Heart left ventricle (tissue), 16 donors: ENCODE measurements around the gene E4F1. TPM values are rescaled to one million over a fixed set of nuclear protein-coding genes. Genes with fewer than 3 reads are reported as not detected.

Experiments used
- ATAC-seq, 4 donors: fragments of 200-7000 bp; cut with Tn5 transposase; one replicate each; pipeline ENCODE4 v1.9.1; 2020 to 2022; ENCODE audit warnings: moderate library complexity in 4 of 4, mild to moderate bottlenecking in 3 of 4, moderate number of reproducible peaks in 1 of 4
- DNase-seq, 5 donors: peaks; one replicate each; pipeline ENCODE4 v3.0.0-alpha.2; 2020
- H3K27ac ChIP-seq, 12 donors: fragments of 200-600 bp; sonication (generic) in 4 of 12; one replicate each; pipeline versions ENCODE4 v1.5.0 to v1.8.0; 2016 to 2022; ENCODE audit warnings: mild to moderate bottlenecking in 2 of 12
- H3K27me3 ChIP-seq, 9 donors: fragments of 200-600 bp; sonication (generic) in 2 of 9; one replicate each; pipeline versions ENCODE4 v1.5.1 to v1.8.0; 2016 to 2022; ENCODE audit warnings: mild to moderate bottlenecking in 3 of 9
- H3K36me3 ChIP-seq, 9 donors: fragments of 200-600 bp; sonication (generic) in 2 of 9; one replicate each; pipeline versions ENCODE4 v1.5.0 to v1.8.0; 2018 to 2022; ENCODE audit warnings: mild to moderate bottlenecking in 2 of 9
- H3K4me1 ChIP-seq, 12 donors: fragments of 200-600 bp; sonication (generic) in 4 of 12; one replicate each; pipeline versions ENCODE4 v1.5.0 to v1.8.0; 2016 to 2022; ENCODE audit warnings: mild to moderate bottlenecking in 3 of 12
- H3K4me3 ChIP-seq, 12 donors: fragments of 200-600 bp; sonication (generic) in 4 of 12; one replicate each; pipeline versions ENCODE4 v1.5.0 to v1.8.0; 2017 to 2022; ENCODE audit warnings: mild to moderate bottlenecking in 9 of 12, moderate library complexity in 4 of 12
- H3K9me3 ChIP-seq, 12 donors: fragments of 200-600 bp; sonication (generic) in 4 of 12; one replicate each; pipeline versions ENCODE4 v1.5.0 to v1.8.0; 2016 to 2022; ENCODE audit warnings: mild to moderate bottlenecking in 1 of 12
- CTCF ChIP-seq, 12 donors: fragments of 200-600 bp; sonication (generic) in 4 of 12; IDR thresholded peaks; one replicate each; pipeline versions ENCODE4 v1.5.0 to v1.8.0; 2018 to 2022; ENCODE audit warnings: antibody characterized with exemption in 12 of 12, mild to moderate bottlenecking in 5 of 12
- POLR2A ChIP-seq, 2 donors: fragments of 450-650 bp; IDR thresholded peaks; one replicate each; pipeline ENCODE4 v1.6.1; 2017; ENCODE audit warnings: antibody characterized with exemption in 2 of 2, mild to moderate bottlenecking in 2 of 2, moderate library complexity in 2 of 2
- WGBS, 4 donors: extraction: QIAGEN DNeasy Blood & Tissue Kit in 2 of 4; methylation state at CpG; one replicate each; pipeline versions ENCODE4 v1.1.5 to v1.1.7; 2013 to 2018; 5-methylcytosine and 5-hydroxymethylcytosine counted together
- intact Hi-C, 10 donors: fragments of 100-400 bp; cut with DNase I; formaldehyde crosslinking; loops; one replicate each; pipeline versions ENCODE4 v1.11.1 to v1.14.2; 2022
- polyA plus RNA-seq, 2 donors: library from polyadenylated mRNA; stranded (reverse); fragments of 200-250 nt; gene quantifications; one replicate each; pipeline ENCODE4 v1.2.3, GENCODE V29; 2013
- total RNA-seq, 9 donors: library from RNA; depleted of rRNA in 2 of 9; stranded (reverse); fragments of >200 nt in 2 of 9; fragmentation: NEBNext Ultra II Directional in 3 of 9; extraction: Animal tissue kit (Norgen Biotek cat#: 25700) in 3 of 9; gene quantifications; one replicate each; pipeline versions ENCODE4 v1.1.0 to v1.2.4, GENCODE V29; 2016 to 2023
- donor health status: ischemic (EF 13 %, LVEDD 7.1; RV severe dilation, severe dysfunction).
- donor health status: healthy with polysubstance abuse.
- donor health status: DM: no; HTN: yes; CAD: no.
- donor health status: DM: no; HTN: no; CAD: no.
- donor health status: ischemic (EF 25% LVEDD 6.9; RV normal size, moderate dysfunction).
- donor health status: ischemic (EF 25% LVEDD 5.7; RV mildly dilated, moderate dysfunction).
- donor health status: healthy.
- donor health status: DM: yes; HTN: yes; CAD: no.
- donor health status: ischemic (EF 35%, LVEDD 5.7; RV mildly dilated, moderate dysfunction).
- donor health status: nonischemic (EF 11% LVEDD 7.7; RV severe dilation, severe dysfunction).
- donor health status: DM: yes; HTN: yes; CAD: no.
- donor health status: PGD.
- donor health status: ischemic (EF 29% LVEDD 5.4; RV normal size, mild dysfunction).
- donor health status: nonischemic (EF 23%, LVEDD 6.1; RV moderate dilation, normal function).

The E4F1 gene
- total and polyA plus RNA-seq, 11 donors, result 8.4 to 27.3 (median 12.7) TPM

DNA sequence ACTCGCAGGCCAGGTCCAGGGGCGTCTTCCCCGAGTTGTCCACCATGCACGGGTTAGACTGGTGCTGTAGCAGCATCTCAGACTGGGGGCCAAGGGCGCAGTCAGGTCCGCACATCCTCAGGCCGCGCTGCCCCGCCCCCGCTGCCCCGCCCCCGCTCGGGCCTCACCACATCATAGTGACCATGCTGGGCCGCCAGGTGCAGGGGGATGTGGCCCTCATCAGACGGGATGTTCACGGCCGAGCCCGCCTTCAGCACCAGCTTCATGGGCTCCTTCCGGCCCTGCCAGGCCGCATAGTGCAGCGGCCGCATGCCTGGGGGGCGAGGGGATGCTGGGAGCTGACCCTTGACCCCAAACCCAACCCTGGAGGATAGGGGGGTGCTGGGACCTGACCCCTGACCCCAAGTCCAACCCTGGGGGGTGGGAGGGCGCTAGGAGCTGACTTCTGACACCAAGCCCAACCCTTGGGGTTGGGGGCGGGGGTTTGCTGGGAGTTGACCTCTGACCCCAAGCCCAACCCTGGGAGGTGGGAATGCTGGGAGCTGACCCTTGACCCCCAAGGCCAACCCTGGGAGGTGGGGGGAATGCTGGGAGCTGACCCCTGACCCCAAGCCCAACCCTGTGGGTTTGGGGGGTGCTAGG is 34.0 kb upstream of the E4F1 start:
- no peaks in the 10 kb centered on the region for H3K36me3 ChIP-seq
- no peak for DNase-seq
- peaks cover 0 to 6% (median 0%) of the 10 kb centered on the region in 12 donors for H3K4me1 ChIP-seq
- no peak overlapping the region for H3K27ac ChIP-seq
- WGBS, 4 donors, result 90 to 97% (median 92%) methylated on average over 14 to 25 of the region's 25 CpGs
- intact Hi-C loops, result no loop called here
- peaks cover 0 to 8% (median 0%) of the 10 kb centered on the region in 9 donors for H3K27me3 ChIP-seq
- ATAC-seq, result no peak
- TF ChIP-seq CTCF (IDR thresholded peaks at IDR 0.05) (no peak), POLR2A (IDR thresholded peaks at IDR 0.05) (no peak)
- no peaks in the 10 kb centered on the region for H3K9me3 ChIP-seq
- no peak overlapping the region for H3K4me3 ChIP-seq

DNA sequence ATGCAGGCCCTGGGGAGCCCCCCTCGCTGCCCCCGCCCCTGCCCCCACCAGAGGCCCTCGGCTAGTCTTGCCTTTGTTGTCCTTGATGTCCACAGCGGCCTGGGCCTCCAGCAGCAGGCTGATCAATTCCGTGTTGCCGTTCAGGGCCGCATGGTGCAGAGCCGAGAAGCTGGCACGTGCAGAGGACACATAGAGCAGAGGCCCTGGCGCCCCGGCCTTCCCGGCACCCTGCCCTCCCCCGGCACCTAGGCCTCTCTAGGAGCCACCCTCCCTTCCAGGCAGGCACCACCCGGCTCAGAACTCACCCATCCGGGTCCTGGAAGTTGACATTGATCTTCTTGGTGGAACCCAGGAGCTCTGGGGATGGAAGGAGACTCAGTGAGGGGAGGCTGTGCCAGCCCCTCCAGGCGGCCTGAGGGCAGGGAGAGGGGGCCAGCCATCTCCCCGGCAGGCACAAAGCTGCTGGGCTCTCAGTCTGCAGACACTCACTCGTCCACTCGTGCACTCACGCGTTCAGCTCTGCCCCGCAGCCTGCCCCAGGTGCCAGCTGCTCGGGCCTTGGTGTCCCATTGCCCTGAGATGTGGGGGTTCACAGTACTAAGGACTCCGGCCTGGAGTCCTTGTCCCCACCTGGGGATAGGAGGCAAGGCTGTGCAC is 33.3 kb upstream of the E4F1 start:
- no peak for TF ChIP-seq CTCF (IDR thresholded peaks at IDR 0.05)
- TF ChIP-seq POLR2A (IDR thresholded peaks at IDR 0.05), result no peak
- Histone ChIP-seq H3K4me3 (no peak overlapping the region), H3K36me3 (no peaks in the 10 kb centered on the region), H3K27me3 (peaks cover 0 to 15% (median 7%) of the 10 kb centered on the region in 9 donors), H3K27ac (no peak overlapping the region), H3K4me1 (peaks cover 0 to 8% (median 0%) of the 10 kb centered on the region in 12 donors), H3K9me3 (no peaks in the 10 kb centered on the region)
- WGBS, 4 donors, result 86 to 96% (median 87%) methylated on average over 12 to 24 of the region's 24 CpGs
- intact Hi-C loops, result loop anchor here in 1 of 10 donors (10.0 kb wide), 1 partner anchor 305 kb away; no protein-coding TSS in a partner anchor
- DNase-seq, result no peak
- ATAC-seq, result no peak

- intact Hi-C loops, result loop anchor here in 1 of 10 donors (10.0 kb wide), 1 partner anchor 304 kb away; no protein-coding TSS in a partner anchor
- peak in 1 of 4 donors; percentile 4 for ATAC-seq
- no peak for DNase-seq
- Histone ChIP-seq H3K27me3 (peaks cover 5 to 22% (median 14%) of the 10 kb centered on the region in 9 donors), H3K27ac (no peak overlapping the region), H3K4me3 (no peak overlapping the region), H3K9me3 (no peaks in the 10 kb centered on the region), H3K36me3 (no peaks in the 10 kb centered on the region), H3K4me1 (peaks cover 0 to 16% (median 7%) of the 10 kb centered on the region in 12 donors)
- TF ChIP-seq POLR2A (IDR thresholded peaks at IDR 0.05) (no peak), CTCF (IDR thresholded peaks at IDR 0.05) (no peak)
- 70 to 76% (median 75%) methylated on average over 17 to 25 of the region's 25 CpGs for WGBS, 4 donors
These were observed 32.5 kb upstream of the E4F1 start for GRCh38 chr16:2190659-2191445.

- Histone ChIP-seq H3K4me1 (peaks cover 0 to 20% (median 8%) of the 10 kb centered on the region in 12 donors), H3K36me3 (no peaks in the 10 kb centered on the region), H3K4me3 (no peak overlapping the region), H3K27ac (no peak overlapping the region), H3K27me3 (peaks cover 8 to 25% (median 16%) of the 10 kb centered on the region in 9 donors), H3K9me3 (no peaks in the 10 kb centered on the region)
- peak in 1 of 5 donors; percentile 56 for DNase-seq
- WGBS, 4 donors, result 47 to 66% (median 56%) methylated on average over 9 to 11 of the region's 11 CpGs
- peak in 3 of 4 donors; percentile 31 to 58 (median 31) for ATAC-seq
- intact Hi-C loops, result loop anchor here in 1 of 10 donors (10.0 kb wide), 1 partner anchor 303 kb away; no protein-coding TSS in a partner anchor
- TF ChIP-seq POLR2A (IDR thresholded peaks at IDR 0.05) (no peak), CTCF (IDR thresholded peaks at IDR 0.05) (no peak)
These were observed 32.0 kb upstream of the E4F1 start for GRCh38 chr16:2191446-2191706.
